ENCODE measurements around the gene TJAP1. TPM values are rescaled to one million over a fixed set of nuclear protein-coding genes. Genes with fewer than 3 reads are reported as not detected.

The TJAP1 gene
- total RNA-seq, 1 experiment from 2014 or later = 50.5 TPM

GRCh38 chr6:43499028-43499815 lies 21.9 kb downstream of the TJAP1 start:
- CTCF ChIA-PET = no interaction called here
- no peak for DNase-seq
- no peak overlapping the region for H3K4me3 ChIP-seq
- BruUV-seq (replicated peaks) = no TSS peak
- H3K4me2 ChIP-seq = no peak overlapping the region
- intact Hi-C loops (cut with micrococcal nuclease; ENCODE audit: unreplicated experiment) = loop anchor here (5.0 to 10.0 kb wide), 3 partner anchors 64 to 324 kb away; partner anchors contain the start of genes CRIP3 and SRF
- TF ChIP-seq CTCF (conservative IDR thresholded peaks at IDR 0.05) (no peak), EZH2 (IDR thresholded peaks at IDR 0.05; ENCODE audit: low read depth) (no peak)
- H3K9me2 ChIP-seq (ENCODE audit: insufficient read depth) = no peaks in the 10 kb centered on the region
- no peaks in the 10 kb centered on the region for H3K9me3 ChIP-seq (ENCODE audit: insufficient read depth, low read depth)
- peaks cover 4% of the 10 kb centered on the region; the same call in 1 of the 2 replicates for H3K79me2 ChIP-seq (ENCODE audit: low read depth)
- H3K27me3 ChIP-seq (ENCODE audit: insufficient read depth, low read depth) = no peaks in the 10 kb centered on the region
- H3K27ac ChIP-seq = no peak overlapping the region
- H3K36me3 ChIP-seq (ENCODE audit: low read depth) = peaks cover 15% of the 10 kb centered on the region; the same call in 1 of the 2 replicates
- 0 out of 2 replicates have a peak, but pooled peaks cover 5% of the 10 kb centered on the region for H4K20me1 ChIP-seq (ENCODE audit: insufficient read depth)
- POLR2A ChIA-PET (ENCODE audit: unreplicated experiment) = no interaction called here
- peaks cover 27% of the 10 kb centered on the region; the same call in 1 of the 2 replicates for H3F3A ChIP-seq (ENCODE audit: insufficient read depth, low read depth)
- no peak overlapping the region for H2AFZ ChIP-seq
- peaks cover 28% of the 10 kb centered on the region for H3K4me1 ChIP-seq (replicated peaks; ENCODE audit: insufficient read depth)

- 0 out of 2 replicates have a peak, but pooled peaks cover under 1% of the 10 kb centered on the region for H4K20me1 ChIP-seq (ENCODE audit: insufficient read depth)
- no peaks in the 10 kb centered on the region for H3K27me3 ChIP-seq (ENCODE audit: insufficient read depth, low read depth)
- ChIA-PET CTCF (no interaction called here), POLR2A (ENCODE audit: unreplicated experiment) (no interaction called here)
- peaks cover 4% of the 10 kb centered on the region; the same call in 1 of the 2 replicates for H3K79me2 ChIP-seq (ENCODE audit: low read depth)
- no peak overlapping the region for H3K27ac ChIP-seq
- BruUV-seq (replicated peaks) = no TSS peak
- H3K4me2 ChIP-seq = no peak overlapping the region
- peaks cover 15% of the 10 kb centered on the region; the same call in 1 of the 2 replicates for H3K36me3 ChIP-seq (ENCODE audit: low read depth)
- H3F3A ChIP-seq (ENCODE audit: insufficient read depth, low read depth) = peaks cover 19% of the 10 kb centered on the region; the same call in 1 of the 2 replicates
- no peaks in the 10 kb centered on the region for H3K9me3 ChIP-seq (ENCODE audit: insufficient read depth, low read depth)
- no peak overlapping the region for H3K4me3 ChIP-seq
- no peaks in the 10 kb centered on the region for H3K9me2 ChIP-seq (ENCODE audit: insufficient read depth)
- no peak for DNase-seq
- H3K4me1 ChIP-seq (replicated peaks; ENCODE audit: insufficient read depth) = peaks cover 14% of the 10 kb centered on the region
- TF ChIP-seq EZH2 (IDR thresholded peaks at IDR 0.05; ENCODE audit: low read depth) (no peak), CTCF (conservative IDR thresholded peaks at IDR 0.05) (no peak)
- no peak overlapping the region for H2AFZ ChIP-seq
- intact Hi-C loops (cut with micrococcal nuclease; ENCODE audit: unreplicated experiment) = no loop called here
These were observed 23.6 kb downstream of the TJAP1 start for GRCh38 chr6:43500921-43501320.

- H3K36me3 ChIP-seq (ENCODE audit: low read depth) = peaks cover 15% of the 10 kb centered on the region; the same call in 1 of the 2 replicates
- H3K9me2 ChIP-seq (ENCODE audit: insufficient read depth) = no peaks in the 10 kb centered on the region
- CTCF ChIA-PET = no interaction called here
- DNase-seq = no peak
- H4K20me1 ChIP-seq (ENCODE audit: insufficient read depth) = no peaks in the 10 kb centered on the region; the same call in 1 of the 2 replicates
- H3K79me2 ChIP-seq (ENCODE audit: low read depth) = no peaks in the 10 kb centered on the region; the same call in 1 of the 2 replicates
- H2AFZ ChIP-seq = no peak overlapping the region
- peaks cover 13% of the 10 kb centered on the region; the same call in 1 of the 2 replicates for H3F3A ChIP-seq (ENCODE audit: insufficient read depth, low read depth)
- no peaks in the 10 kb centered on the region for H3K27me3 ChIP-seq (ENCODE audit: insufficient read depth, low read depth)
- POLR2A ChIA-PET (ENCODE audit: unreplicated experiment) = no interaction called here
- intact Hi-C loops (cut with micrococcal nuclease; ENCODE audit: unreplicated experiment) = no loop called here
- H3K4me3 ChIP-seq = no peak overlapping the region
- TF ChIP-seq CTCF (conservative IDR thresholded peaks at IDR 0.05) (no peak), EZH2 (IDR thresholded peaks at IDR 0.05; ENCODE audit: low read depth) (no peak)
- H3K4me2 ChIP-seq = no peak overlapping the region
- H3K4me1 ChIP-seq (replicated peaks; ENCODE audit: insufficient read depth) = no peaks in the 10 kb centered on the region
- H3K9me3 ChIP-seq (ENCODE audit: insufficient read depth, low read depth) = no peaks in the 10 kb centered on the region
- H3K27ac ChIP-seq = no peak overlapping the region
- BruUV-seq (replicated peaks) = no TSS peak
These were observed 25.3 kb downstream of the TJAP1 start for GRCh38 chr6:43502666-43503065.
